GM20431 (cell line): ENCODE results near the gene NFKBIZ.

Source experiments
- in situ Hi-C: fragments of 300-500 bp; cut with MseI, MboI; formaldehyde crosslinking; loops from one replicate; pipeline ENCODE4 v1.15.0; 2020; ENCODE audit warnings: low sequenced_read_pairs; ENCODE audit not compliant: unreplicated experiment

The NFKBIZ gene

GRCh38 chr3:101823525-101823924 is 25.8 kb upstream of the NFKBIZ start:
- in situ Hi-C loops, result loop anchor here (25.0 kb wide), 1 partner anchor 714 kb away; no protein-coding TSS in a partner anchor

DNA sequence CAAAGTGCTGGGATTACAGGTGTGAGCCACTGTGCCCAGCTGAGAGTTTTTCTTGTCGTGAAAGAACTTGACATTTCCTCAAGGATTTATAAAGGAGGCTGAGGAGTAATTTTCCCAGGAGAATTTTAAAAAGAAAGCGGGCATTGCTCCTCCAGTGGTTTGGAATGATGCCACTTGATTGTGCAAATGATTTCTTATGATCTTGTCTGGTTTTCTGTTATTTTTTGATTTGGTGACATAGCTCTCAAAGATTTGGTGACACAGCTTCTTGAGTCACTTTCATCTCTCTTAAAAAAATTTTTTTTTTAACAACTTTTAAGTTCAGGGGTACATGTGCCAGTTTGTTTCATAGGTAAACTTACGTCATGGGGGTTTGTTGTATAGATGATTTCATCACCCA is 24.6 kb upstream of the NFKBIZ start:
- in situ Hi-C loops, result loop anchor here (25.0 kb wide), 1 partner anchor 713 kb away; no protein-coding TSS in a partner anchor

- in situ Hi-C loops, result no loop called here
Measured at GRCh38 chr3:101825904-101826445, 23.3 kb upstream of the NFKBIZ start.

DNA sequence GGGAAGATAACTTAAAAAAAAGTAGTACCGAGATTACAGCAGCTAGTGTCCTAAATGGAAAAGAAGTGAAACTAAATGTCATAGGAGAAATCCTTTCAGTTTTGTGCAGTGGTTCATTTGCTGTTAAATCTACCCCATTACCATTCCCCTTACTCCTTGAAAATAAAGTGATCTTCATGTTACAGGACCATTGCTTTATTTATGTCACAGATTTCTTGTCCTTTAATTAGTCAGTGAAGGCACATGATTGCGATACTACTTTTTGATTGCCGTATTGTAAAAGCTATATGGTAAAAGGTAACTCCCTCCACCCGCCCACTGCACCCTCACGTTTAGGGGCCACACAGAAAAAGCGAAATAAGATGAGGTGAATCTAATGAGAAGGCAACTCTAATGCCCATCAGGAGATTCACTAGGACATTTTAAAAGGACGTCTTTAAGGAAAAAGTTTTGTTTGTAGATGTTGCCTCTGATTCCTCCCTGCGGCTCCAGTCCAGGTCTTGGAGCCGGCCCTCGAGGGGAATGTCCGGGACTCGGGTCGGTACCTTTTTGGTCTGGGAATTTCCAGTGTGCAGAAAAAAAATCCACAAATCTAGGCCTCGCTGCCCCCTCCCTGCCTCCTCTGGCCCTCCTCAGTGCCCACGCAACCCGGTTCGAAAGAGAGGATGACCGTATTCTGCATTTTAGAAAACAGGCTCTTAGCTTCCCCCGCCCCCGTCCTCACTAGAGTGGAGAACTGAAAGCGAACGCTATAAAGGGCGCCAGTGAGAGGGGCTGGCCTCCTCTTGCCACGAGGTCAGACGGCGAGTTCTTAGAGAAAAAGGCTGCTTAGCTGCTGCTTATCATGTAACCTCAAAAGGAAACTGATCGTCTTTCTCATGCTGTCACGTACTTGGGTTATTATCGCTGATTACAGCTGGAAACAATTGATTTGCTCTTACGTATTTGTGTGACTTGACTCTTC is 21.8 kb upstream of the NFKBIZ start:
- in situ Hi-C loops, result no loop called here

GRCh38 chr3:101828276-101828675 is 21.0 kb upstream of the NFKBIZ start:
- in situ Hi-C loops, result no loop called here

DNA sequence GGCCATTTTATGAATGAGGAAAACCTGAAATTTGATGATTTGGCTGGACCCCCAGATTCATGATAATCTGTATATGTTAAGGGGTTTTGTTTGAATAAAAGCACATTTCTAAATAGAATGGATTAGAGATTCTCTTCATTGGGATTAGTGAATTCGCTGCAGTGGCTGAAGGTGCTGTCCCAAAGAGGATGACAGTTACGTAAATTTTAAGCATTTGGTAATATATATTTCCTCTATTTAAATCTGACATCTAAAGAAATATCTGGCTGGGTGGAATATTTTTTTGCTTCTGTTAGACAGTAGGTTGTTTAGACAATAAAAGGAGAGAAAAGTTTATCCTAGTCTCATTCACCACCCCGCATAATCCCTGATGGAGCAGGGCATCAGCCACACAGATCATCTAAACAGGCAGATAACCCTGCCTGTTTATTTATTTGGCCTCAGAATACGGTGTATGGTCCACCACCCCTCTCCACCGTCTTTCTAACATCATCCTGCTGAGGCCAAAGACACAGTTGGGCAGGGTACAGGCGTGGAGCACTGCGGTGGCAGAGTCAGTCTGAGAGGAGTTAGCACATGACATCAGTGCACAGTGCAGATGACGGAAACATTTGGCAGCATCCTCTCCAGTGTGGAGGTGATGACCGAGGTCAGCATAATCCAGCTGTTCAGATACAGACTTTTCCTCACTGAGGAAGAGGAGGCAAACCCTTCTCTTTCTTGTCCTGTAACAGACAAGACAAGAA is 20.4 kb upstream of the NFKBIZ start:
- in situ Hi-C loops, result no loop called here

DNA sequence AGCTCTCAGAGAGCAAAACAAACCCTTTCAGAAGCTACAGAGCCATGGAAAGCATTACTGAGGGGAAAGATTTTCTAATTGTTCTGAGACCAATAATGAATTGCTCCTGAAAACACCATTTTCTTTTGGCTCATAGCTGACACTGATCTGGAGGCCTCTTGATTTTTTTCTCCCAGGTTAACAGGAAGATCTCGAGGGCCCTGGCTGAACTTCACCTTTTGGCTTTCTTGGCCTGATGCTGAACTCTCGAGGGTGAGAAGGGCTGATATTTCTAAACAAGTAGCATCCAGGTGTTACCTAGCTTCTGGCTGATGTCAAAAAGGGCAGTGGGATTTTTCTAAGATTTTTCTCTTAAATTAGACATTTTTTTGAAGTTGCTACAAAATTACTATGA is 19.9 kb upstream of the NFKBIZ start:
- in situ Hi-C loops, result no loop called here

DNA sequence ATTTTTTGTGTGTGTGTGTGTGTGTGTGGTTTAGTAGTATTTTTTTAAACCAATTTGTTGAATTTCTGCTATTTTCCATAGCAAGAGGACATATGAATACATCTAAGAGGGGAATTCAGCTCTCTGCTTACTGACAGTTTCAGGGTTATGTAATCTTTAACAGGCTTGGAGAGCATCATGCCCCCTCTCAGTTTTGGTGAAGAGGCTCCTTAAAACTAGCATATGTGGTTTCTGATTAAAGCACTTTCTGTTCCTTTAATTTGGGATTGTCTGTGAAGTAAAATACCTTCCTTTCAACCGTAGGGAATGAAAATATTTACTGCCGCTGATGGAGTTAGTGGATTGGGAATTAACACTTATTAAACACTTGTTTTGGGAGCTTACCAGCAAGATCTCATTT is 19.4 kb upstream of the NFKBIZ start:
- in situ Hi-C loops, result no loop called here

- in situ Hi-C loops, result no loop called here
Measured at GRCh38 chr3:101833446-101833974, 15.8 kb upstream of the NFKBIZ start.

- in situ Hi-C loops, result no loop called here
Measured at GRCh38 chr3:101835676-101836075, 13.6 kb upstream of the NFKBIZ start.

DNA sequence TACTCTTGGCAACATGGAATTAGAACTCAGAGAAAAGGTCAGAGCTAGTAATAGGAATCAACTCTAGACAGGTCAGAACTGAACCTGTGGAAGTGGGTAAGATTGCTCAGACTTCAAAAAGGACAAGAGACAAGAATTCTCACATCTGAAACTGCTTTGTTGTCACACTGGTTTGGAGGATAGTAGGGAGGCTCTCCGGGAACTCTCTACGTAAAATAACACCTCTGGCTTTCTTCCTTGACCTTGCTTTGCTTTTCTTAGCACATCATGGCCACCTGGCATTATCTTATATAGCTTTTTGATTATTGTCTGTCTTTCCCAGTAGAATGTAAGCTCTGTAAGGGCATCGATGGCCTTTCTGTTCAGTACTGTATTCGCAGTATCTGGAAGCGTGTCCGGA is 13.2 kb upstream of the NFKBIZ start:
- in situ Hi-C loops, result no loop called here

DNA sequence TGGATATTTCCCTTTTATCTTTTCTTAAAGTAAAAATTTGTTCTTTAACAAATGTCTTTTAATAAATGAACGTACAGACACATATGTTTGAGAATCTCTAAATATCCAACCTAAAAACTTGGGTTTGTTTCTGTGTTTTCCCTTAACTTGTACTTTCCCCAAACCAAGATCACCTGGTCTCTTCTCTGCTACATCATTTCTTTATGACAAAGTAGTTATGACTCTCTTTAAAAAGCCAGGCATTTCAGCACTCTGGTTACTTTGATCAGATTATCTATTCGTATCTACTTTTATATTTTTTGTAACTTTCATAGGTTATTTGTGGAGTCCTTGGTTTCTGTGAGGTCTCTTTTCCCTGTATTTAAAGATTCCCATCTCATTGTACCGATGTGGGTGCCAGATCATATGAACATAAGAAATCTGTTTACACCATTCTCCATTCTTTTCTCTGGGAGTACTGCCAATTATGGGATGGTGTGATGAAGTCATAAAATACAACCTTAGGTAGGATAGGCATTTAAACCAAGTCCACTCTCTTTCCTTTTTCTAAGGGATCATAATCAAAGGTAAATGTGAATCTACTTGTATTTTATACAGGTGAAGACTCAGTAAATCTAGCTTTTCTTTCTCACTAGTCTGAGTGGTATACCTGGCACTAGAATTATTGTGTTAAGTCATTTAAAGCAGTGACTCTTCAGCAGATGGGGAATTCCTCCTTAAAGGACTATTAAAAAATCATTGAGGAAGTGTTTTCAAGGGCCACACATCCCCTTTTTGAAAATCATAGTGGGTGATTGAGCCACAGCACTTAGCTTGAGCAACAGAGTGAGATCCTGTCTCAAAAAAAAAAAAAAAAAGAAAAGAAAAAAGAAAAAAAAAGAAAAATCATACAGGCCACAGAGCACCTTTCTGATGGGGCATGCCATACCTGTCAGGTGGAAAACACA is 12.4 kb upstream of the NFKBIZ start:
- in situ Hi-C loops, result no loop called here

- in situ Hi-C loops, result no loop called here
Measured at GRCh38 chr3:101838691-101839090, 10.6 kb upstream of the NFKBIZ start.

GRCh38 chr3:101840066-101840465 is 9.2 kb upstream of the NFKBIZ start:
- in situ Hi-C loops, result no loop called here

DNA sequence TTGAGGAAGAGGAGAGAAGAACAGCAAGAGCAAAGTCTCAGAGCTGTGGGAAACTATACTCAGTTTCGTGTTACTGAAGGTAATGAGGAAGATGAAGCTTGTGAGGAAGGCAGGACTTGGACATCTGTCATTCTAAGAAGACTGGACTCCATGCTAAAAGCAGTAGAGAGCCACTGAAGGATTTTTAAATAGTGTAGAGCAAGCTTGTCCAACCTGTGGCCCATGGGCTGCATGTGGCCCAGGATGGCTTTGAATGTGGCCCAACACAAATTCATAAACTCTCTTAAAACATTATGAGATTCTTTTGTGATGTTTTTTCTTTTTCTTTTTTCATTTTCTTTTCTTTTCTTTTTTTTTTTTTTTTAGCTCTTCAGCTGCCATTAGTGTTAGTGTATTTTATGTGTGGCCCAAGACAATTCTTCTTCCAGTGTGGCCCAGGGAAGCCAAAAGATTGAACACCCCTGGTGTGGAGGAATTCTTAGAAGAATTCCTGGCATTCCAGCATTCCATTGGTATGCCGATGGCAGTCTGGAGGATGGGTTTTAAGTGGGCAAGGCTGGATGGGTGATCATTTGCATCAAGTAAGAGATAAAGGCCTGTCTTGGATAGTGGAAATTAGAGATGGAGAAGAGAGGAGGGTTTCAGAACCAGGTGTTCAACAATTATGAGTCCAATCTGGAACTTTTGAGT is 6.9 kb upstream of the NFKBIZ start:
- in situ Hi-C loops, result no loop called here

GRCh38 chr3:101842935-101843330 is 6.4 kb upstream of the NFKBIZ start:
- in situ Hi-C loops, result no loop called here

DNA sequence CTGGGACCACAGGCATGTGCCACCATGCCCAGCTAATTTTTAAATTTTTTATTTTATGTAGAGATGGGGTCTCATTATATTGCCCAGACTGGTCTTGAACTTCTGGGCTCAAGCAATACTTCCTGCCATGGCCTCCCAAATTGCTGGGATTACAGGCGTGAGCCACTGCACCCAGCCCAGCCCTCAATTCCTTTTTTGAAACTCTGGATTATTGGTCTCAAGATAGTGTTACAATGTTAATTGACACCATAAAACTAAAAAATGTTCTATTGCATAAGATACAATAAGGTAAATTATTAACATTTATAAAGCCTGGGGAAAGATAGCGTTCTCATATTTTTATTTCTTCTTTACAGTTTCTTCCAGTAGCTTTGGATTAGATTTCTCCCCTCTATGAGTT is 3.9 kb upstream of the NFKBIZ start:
- in situ Hi-C loops, result no loop called here

GRCh38 chr3:101846709-101847108 is 2.6 kb upstream of the NFKBIZ start:
- in situ Hi-C loops, result no loop called here

GRCh38 chr3:101847328-101847727 is 2.0 kb upstream of the NFKBIZ start:
- in situ Hi-C loops, result no loop called here
